HG03565 (cell line): ENCODE data around the gene CNTNAP2.

Experiments
- ATAC-seq: cut with Tn5 transposase; IDR thresholded peaks from one replicate; pipeline ENCODE4 v1.9.1; 2021; ENCODE audit warnings: mild to moderate bottlenecking, moderate library complexity; ENCODE audit not compliant: unreplicated experiment

Gene CNTNAP2

DNA sequence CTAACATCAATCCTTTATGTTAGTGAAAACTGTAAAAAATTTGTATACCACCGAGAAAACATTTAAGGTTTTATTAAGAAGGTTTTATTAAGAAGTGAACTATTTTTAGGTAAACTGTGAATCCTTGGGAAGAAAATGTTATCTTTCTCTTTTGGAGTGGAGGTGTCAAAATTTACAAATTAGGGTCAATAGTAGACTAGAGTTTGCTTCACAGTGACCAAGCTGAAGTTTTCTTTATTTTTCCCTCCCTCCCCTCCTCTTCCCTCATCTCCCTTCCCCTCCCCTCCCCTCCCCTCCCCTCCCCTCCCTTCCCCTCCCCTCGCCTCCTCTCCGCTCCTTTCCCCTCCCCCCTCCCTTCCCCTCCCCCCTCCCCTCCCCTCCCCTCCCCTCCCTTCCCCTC, 168.8 kb downstream of the CNTNAP2 start:
- ATAC-seq = no peak

DNA sequence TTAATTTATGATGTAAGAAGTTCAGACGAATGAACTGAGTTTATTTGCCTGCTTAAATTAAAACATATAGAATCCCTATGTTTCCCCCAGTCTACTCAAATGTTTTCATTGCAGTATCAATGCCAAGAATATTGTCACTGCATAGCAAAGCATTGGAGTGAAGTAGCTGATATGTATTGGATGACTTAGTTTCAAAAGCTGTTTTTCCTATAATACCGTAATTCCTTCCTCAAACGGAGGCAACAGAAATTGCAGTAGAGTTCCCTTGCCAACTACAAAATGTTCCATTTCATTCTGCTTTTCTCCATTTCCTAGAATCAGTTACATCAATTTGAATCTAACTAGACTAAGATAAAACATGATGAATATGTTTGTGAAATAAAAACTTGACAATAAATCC, 174.1 kb downstream of the CNTNAP2 start:
- ATAC-seq = no peak

- no peak for ATAC-seq
Observed at GRCh38 chr7:146291900-146292299, 175.3 kb downstream of the CNTNAP2 start.

DNA sequence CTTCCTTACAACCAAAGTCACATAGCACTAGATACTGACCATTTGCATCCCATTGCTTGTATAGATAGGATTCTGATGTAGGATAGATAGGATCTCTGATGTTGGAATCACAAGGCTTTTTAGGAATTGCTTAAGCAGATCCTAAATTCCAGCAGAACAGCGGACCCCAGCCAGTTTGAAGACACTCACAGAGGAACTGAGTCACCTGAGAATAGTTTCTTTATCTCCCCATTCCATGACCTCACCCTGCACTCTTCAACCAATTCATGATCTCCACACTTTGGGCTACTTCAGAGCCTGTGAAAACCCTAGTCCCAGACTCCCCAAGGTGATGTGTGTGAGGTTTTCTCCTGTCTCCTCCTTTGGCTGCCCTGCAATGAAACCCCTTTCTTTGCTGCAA, 179.4 kb downstream of the CNTNAP2 start:
- no peak for ATAC-seq

DNA sequence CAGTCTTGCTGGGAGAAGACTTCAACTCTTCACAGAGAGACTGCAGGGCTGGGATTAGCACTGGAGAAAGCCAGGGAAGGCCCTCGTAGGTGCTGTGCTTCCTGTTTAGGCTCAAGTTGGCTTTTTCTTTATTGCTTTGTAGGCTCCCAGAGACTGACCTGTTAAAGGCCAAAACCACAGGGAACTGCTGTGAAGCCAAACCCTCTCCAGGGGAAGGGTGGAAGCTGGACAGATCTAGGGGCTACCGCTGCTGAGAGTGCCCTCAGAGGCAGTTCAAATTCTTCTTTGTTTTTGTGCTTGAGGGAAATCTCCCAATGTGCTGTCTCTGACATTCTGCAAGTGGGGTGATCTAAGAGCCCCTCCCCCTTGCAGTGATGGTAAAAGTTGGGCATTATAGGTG, 198.4 kb downstream of the CNTNAP2 start:
- no peak for ATAC-seq

GRCh38 chr7:146319629-146320028, 203.0 kb downstream of the CNTNAP2 start:
- ATAC-seq = no peak

GRCh38 chr7:146321301-146321700, 204.7 kb downstream of the CNTNAP2 start:
- ATAC-seq = no peak

GRCh38 chr7:146331369-146331768, 214.8 kb downstream of the CNTNAP2 start:
- no peak for ATAC-seq

GRCh38 chr7:146345251-146345650, 228.7 kb downstream of the CNTNAP2 start:
- no peak for ATAC-seq

GRCh38 chr7:146346096-146346495, 229.5 kb downstream of the CNTNAP2 start:
- ATAC-seq = no peak

- ATAC-seq = no peak
Observed at GRCh38 chr7:146355216-146355615, 238.6 kb downstream of the CNTNAP2 start.

DNA sequence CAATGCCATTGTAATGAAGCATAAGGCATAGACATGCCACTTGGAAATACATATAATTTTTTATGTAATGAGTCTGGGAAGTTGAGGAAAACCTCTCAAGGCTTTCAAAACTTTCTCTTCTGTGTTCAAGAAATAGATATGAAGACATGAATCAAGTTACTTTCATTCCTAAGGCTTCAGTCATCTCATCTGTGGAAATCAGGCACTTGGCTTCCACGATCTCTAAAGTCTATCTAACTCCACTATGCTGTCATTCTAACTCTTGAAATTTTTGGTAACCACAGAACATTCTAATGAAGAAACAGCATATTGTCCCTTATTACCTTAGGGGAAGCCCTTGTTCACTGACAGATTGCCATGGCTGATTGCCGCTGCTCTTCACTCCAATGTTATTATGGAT, 242.6 kb downstream of the CNTNAP2 start:
- no peak for ATAC-seq

DNA sequence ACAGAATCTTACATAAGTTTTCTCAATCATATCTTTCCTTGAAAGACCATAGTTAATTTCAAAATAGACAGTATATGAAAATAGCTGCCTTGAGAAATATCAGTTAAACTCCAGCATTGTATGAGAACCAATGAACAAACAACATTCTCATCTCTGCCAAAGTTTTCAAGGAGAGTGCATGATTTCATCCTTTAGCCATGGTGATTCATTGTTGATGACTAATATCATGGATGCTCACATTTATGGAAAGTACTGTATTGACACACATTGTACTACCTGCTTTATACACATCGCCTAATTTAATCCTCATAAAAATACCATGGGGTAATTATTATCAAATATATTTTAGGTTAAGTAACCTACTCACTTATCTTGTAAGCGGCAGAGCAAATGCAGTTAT, 250.3 kb downstream of the CNTNAP2 start:
- ATAC-seq = no peak

- ATAC-seq = no peak
Observed at GRCh38 chr7:146370171-146370570, 253.6 kb downstream of the CNTNAP2 start.

DNA sequence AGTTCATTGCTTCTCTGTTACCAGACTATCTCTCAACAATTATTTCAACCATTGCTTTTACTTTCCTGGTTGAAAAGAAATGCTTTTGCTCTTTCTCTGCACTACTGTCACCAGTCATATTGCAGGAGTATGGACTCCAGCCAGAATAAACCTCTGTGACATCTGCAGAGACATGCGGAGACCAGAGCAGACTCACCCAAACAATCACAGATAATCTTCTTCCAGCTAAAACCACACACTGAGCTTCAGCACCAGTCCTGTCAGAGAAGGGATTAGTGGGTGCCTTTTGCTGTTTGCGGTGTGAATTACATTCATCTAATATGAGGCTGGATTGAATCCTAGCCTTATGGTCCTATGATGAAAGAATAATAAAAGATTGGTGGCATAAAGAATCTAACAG, 258.6 kb downstream of the CNTNAP2 start:
- ATAC-seq = no peak

- ATAC-seq = no peak
Observed at GRCh38 chr7:146378196-146378595, 261.6 kb downstream of the CNTNAP2 start.

GRCh38 chr7:146387140-146387539, 270.5 kb downstream of the CNTNAP2 start:
- ATAC-seq = no peak

GRCh38 chr7:146388928-146389327, 272.3 kb downstream of the CNTNAP2 start:
- no peak for ATAC-seq

DNA sequence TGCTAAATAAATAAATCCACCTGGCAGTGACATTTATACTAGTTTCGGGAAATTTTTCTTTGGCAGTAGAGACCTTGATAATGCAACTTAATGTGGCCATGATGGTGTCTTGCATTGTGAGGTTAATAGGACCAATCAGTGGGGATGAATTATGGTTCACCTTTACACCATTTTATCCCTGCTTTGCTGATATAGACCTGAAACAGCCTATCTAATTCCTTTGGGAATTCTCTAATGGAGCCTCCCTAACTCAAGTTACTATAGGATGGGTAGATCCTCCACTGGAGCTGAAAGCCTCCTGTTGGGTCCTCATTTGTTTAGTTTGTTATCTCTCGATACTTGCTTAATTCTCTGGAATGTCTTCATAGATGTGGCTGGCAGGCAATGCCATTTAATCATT, 276.7 kb downstream of the CNTNAP2 start:
- no peak for ATAC-seq

DNA sequence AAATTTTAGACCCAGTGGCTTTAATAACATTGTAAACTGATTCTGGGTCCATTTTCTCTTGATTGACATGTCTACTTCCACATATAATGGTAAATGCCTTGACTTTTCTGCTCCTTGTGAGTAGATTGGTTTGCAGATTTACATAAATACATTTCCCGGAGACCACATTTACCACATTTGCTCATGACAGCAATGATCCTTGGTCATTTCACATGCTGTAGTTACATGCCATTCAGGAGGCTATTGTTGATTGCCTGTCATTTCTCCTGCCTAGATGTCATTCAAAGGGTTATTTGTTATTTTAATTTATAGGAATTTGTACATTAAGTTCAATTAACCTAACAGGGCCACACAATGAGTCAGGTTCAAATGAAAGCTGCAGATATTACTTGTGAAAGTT, 280.5 kb downstream of the CNTNAP2 start:
- no peak for ATAC-seq

DNA sequence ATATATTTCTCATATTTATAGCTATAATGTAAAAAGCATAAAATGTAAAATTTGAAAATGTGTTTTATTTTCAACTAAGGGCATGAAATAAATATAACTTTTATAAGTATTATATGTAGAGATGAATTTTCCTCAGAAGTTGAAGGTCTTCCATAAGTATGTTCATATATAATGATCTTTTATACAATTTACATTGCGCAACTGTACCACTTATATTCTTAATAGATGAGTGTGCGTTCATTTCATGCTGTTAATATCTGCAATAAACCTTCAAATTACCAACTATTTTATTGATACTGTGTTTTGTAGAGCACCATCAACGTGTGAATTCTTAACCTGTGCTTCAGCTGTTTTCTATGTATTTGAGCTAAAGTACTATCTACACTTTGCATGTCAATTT, 285.3 kb downstream of the CNTNAP2 start:
- no peak for ATAC-seq

GRCh38 chr7:146405737-146406136, 289.1 kb downstream of the CNTNAP2 start:
- no peak for ATAC-seq

- no peak for ATAC-seq
Observed at GRCh38 chr7:146411975-146412374, 295.4 kb downstream of the CNTNAP2 start.

- ATAC-seq = no peak
Observed at GRCh38 chr7:146412781-146413180, 296.2 kb downstream of the CNTNAP2 start.
